HG02938 (cell line): Measurements from ENCODE around the gene ERN1.
A peak's percentile ranks its signal among the peaks of the same experiment; 100 is the strongest.

Experiments
- ATAC-seq: cut with Tn5 transposase; IDR thresholded peaks from one replicate; pipeline ENCODE4 v1.9.1; 2021; ENCODE audit warnings: mild to moderate bottlenecking, moderate library complexity; ENCODE audit not compliant: unreplicated experiment

ERN1 gene

DNA sequence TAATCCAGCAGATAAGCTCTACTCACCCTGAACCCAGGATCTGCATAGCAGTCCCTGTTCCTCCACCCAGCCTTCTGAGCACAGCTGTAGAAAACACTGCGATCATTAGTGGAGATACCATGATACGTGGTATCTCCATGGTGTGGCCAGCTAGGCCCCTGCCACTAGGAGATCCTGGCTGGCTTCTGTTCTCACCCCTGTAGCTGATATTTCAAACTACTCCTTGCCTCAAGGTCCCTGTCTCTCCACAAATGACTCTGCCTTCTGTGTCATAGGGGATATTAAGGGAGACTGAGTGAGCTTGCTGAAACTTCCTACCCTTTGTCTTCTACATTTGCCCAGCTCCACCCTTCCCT, 44.3 kb downstream of the ERN1 start:
- no peak for ATAC-seq

DNA sequence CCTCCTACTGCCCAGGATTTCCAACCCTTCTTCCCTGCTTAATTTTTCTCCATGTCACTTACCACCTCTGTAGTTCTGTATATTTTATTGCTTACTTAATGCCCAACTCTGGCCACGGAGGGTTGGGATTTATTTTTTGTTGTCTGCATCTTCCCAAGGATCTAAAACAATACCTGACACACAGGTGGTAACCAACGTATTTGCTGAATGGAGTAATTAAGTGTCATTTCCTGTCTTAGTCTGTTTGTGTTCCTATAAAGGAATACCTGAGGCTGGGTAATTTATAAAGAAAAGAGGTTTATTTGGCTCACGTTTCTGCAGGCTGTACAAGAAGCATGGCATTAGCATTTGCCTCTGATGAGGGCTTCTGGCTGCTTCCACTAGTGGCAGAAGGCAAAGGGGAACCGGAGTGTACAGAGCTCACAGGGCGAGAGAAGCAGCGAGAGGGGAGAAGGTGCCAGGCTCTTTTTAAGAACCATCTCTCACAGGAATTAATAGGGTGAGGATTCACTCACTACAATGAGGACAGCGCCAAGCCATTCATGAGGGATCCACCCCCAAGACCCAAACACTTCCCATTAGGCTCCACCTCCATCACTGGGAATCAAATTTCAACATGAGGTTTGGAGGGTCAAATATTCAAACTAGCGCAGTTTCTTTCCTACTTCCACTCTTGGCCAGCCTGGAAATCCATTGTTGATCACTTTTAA, 44.8 kb downstream of the ERN1 start:
- no peak for ATAC-seq

- ATAC-seq = no peak
These were observed 45.6 kb downstream of the ERN1 start for GRCh38 chr17:64084086-64084939.

DNA sequence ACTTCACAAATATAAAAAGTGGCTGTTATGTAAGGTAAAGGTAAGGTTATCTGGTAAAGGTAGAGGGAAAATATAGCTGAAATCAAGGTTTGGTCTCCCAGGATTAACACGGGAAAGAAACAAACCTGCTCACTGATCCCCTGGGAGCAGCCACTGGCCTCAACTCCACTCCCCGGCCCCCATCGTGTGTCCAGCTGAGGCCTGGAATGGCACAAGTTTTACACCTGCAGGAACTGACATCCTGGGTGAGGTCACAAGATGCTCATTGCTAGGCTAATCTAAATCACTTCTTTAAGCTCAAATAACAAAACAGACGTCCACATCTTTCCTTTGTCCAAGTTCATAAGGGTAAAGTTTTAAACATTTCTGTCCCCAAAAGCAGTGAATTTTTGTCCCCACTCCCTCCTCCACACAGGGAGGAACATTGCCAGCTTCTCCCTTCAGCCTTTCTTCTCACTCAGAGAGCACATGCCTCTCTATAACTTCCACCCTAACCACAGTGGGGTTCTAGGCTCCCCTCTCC, 46.3 kb downstream of the ERN1 start:
- ATAC-seq = no peak

GRCh38 chr17:64083093-64083492, 46.9 kb downstream of the ERN1 start:
- no peak for ATAC-seq

DNA sequence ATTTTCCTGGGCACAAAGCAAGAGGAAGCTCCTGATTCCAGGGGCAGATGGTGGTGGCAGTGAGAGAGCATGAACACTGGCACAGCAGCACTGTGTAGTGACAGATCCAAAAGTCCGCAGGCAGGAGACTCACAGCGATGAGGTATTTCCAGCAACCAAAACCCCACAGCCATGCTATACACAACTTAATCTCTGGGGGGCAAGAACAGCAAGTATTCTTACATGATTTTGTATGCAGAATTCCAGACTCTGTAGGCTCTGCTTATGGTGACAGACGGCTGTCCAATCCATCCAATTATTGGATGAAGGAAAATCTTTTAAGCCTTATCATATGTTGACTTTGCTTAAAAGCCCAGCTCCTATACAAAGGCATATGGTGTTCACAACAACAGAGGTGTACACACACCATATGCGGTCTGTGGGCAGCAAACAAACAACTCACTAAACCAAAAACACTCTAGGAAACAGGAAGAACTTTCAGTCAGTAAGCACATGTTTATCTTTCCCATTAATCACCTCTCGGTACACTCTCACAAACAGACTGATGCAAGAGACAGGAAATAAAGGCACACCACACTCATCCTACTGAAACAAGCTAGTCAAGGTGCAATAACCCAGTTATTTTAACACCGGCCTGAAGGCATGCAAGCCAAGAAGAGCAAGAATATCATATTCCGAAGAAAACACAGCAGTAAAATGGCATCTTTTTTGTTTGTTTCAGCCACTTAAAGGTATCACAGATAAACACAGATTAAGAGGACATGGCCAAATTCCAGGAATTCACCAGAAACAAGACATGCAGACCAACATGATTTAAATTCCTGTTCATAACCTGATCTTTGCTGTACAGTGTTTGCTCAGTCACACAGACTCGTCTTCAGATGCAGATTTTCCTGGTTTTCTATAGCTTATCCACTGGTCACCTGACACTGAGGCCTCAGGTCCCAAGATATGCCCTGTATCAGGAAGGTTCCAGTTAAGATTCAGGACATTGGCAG, 47.8 kb downstream of the ERN1 start:
- ATAC-seq = no peak

DNA sequence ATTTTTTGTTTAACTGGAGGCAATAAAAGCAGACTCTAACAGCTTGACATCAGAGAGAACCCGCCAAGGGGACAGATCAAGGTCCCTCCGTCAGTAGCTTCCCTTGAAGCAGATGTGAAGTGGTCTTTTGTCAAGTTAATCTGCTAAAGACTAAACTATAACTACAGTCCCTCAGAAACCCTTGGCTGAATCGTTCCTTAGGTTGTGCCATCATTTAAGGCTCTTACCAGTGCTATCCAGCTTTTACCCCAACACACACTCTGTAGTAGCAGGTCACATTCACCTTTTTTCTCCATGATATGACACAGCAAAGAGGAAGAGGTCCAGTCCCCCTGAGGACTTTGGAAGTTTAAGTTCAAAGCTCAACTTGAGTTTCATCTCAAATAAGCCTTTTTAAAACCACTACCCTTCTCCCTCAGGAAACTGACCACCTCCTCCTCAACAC, 49.7 kb downstream of the ERN1 start:
- ATAC-seq = no peak

- ATAC-seq = no peak
These were observed 52.6 kb downstream of the ERN1 start for GRCh38 chr17:64077379-64077778.

- no peak for ATAC-seq
These were observed 54.0 kb downstream of the ERN1 start for GRCh38 chr17:64075913-64076312.

DNA sequence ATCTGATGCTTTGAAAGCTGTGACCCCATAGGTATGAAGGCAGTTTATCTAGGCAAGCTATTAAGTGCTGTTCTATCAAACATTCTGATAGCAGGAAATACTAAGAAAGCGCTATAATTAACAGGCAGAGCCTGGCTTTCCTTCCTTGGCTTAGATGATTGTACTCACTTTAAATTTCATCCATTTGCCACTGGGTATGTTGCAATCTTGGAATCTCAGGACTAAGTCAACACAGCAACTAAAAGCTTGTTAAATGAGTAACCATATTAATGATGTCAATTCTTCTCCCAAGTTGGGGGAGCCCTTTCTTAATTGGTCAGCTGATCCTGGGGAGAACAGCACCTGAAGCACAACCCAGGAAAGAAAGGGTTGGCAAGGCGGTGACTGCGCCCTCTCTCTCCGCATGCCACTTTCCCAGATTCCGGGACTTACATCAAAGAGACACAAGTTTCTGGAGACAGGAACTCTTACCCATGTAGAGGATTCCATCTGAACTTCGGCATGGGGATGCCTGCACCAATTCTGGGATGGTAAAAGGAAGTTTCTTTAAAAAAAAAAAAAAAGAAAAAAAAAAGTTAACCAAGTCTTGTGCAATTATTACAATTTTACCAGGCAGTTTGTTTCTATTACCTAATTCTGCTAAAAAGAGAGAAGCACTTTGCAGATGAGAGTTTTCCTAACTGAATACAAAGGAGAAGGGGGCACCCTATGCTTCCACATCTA, 55.1 kb downstream of the ERN1 start:
- no peak for ATAC-seq

GRCh38 chr17:64073771-64074703, 55.9 kb downstream of the ERN1 start:
- peak; percentile 79 for ATAC-seq

DNA sequence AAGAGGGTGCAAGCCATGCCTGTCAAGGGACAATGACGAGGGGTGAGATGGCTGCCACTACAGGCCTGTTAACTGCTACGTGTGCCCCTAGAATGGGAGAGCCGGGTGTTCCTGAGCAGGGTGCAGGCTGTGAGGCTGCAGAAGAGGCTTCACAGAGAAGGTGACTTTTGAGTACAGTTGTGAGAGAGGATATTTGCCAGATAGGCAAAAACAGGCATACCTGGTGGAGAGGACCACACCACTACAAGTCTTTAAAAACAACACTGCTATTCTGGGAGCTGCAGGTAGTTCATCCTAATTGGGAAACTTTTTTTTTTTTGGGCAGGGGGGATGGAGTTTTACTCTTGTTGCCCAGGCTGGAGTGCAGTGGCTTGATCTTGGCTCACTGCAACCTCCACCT, 58.8 kb downstream of the ERN1 start:
- no peak for ATAC-seq

DNA sequence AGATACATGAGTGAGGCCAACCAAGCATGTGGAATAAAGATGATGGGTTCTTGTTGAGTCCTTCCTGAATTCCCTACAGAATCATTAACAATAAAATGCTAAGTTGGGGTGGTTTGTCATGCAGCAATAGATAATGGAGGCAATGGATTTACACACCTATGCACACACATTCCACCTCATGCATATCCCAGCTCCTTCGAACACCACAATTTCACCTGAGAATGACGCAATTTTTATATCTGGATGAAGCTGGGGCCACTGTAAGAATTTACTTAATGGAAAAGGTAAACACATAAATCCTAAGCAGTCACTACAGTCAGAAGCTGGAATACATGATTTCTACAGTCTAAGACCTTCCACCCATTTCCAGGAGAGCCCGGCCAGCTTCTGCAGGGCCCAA, 59.7 kb downstream of the ERN1 start:
- ATAC-seq = no peak

DNA sequence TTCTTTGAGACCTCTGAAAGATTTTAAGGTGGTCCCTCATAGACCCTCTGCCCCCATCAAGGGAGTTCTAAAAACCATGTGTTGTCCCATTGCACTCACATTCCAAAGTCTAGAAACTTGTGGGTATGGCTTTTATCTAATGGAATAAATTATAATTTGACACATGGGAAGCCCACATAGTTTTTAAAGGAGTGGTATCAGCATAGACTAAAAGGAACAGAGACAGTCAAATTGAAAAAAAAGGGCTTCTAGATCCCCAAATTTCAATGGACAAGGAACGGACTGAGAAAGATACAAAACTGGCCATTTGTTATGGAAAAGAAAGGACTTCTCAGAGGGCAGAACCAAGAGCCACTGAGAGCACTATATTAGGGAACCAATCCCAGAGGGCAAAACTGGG, 60.8 kb downstream of the ERN1 start:
- no peak for ATAC-seq

GRCh38 chr17:64067657-64068056, 62.3 kb downstream of the ERN1 start:
- ATAC-seq = no peak

DNA sequence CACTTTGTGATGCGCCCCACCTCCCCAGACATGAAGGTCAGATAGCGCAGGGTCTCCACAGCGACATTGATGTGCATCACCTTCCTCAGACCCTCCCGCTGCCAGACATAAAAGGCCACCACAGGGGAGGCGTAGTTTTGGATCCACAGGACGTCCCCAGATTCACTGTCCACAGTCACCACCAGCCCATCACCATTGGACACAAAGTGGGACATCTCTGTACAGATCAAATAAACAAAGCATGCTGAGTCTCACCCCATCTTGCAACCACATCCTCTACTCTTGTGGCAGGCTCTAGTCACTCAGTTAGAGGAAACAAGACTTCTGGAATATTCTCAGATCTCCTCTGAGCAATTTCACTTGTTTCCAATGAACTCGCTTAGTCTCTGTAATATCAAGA, 63.2 kb downstream of the ERN1 start:
- no peak for ATAC-seq

- no peak for ATAC-seq
These were observed 64.8 kb downstream of the ERN1 start for GRCh38 chr17:64065161-64065560.

- ATAC-seq = no peak
These were observed 65.6 kb downstream of the ERN1 start for GRCh38 chr17:64064331-64064730.

GRCh38 chr17:64063766-64064224, 66.1 kb downstream of the ERN1 start:
- ATAC-seq = no peak
